Stimulated activated CD4-positive, alpha-beta T cell treated with anti-CD3 and anti-CD28 coated beads, Interleukin-15, amount 100 ng/mL, for 48 hours (primary cell): Measurements from ENCODE around the gene SUPT3H.
"Not testable (repeated sequence)": the region's sequence is repeated elsewhere in the genome, so short reads cannot be mapped to it uniquely, and the experiment has no call there.

Experiments used
- DNase-seq, 2 donors: peaks; one replicate each; pipeline ENCODE4 v3.0.0-alpha.2; 2020; ENCODE audit warnings: low read depth in 2 of 2

SUPT3H gene

DNA sequence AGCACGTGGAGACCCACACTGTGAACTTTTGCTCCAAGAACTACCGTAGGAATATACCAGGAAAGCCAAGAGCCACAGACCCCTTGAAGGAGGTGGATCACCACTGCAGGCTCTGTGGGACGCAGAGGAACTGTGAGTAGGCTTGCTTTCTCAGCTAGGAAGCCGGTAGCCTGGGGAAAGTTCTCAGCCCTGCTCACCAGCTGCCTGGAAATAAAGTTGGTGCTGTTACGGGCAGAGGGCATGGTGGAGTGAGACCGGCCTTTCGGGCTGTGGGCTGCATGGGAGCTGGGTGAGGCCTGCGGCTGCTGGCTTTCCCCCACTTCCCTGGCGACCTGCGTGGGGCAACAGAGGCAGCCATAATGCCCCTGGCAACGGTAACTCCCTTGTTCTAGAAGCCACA lies 422.6 kb downstream of the SUPT3H start:
- no peak for DNase-seq

GRCh38 chr6:44954281-44954680 lies 423.5 kb downstream of the SUPT3H start:
- DNase-seq = no peak

DNA sequence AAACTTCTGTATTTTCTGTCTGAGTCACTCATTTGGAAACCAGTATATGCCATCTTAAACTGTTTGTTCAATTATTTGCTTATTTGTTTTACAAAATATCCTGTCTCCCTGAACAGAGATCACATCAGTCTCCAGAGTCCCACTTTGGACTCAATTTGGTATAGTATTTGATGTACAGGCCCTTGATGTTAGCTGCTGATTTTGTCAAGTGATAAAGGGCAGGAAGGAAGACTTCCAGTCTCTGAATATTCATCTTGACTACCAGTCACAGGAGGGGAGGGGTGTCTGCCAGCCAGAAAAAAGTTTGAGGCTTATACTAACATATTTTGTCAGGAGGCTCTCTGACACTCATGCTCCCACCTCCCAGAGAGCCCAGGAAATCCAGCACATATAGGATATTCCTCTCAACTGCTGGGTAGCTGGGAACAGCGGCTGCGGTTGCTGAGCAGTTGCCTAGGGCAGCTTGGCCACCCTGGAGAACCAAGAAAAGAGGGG lies 426.4 kb downstream of the SUPT3H start:
- no peak for DNase-seq

- no peak for DNase-seq
Observed at GRCh38 chr6:44949596-44950201, 428.0 kb downstream of the SUPT3H start.

DNA sequence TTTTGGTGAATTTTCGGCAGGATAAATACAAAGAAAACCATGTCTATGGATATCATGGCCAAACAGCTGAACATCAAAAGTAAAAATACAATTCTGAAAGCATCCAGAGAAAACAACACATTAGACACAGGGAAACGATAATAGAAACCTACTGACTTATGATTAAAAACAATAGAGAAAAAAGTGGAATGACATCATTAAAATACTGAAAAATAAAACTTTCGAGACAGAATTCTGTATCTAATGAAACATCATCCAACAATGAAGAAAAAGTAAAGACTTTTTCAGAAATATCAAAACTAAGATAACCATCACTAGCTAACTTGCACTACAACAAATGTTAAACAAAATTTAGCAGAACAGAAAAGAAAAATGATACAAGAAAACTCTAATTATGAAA lies 434.2 kb downstream of the SUPT3H start:
- DNase-seq = no peak

DNA sequence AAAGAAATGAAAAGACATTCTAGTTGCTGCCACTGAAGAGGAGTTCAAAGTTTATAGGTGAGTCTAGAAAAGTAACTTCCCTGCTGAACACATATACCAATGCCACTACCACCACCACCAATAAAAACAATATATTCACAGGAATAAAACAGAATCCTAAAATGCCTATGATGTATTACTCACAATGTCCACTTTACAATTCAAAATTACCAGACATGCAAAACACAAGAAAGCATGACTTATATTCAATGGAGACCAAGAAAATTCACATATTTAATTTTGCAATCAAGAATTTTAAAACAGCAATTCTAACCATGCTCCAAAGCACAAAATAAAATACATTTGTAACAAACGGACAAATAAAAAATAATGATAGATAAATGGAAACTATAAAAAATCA lies 434.9 kb downstream of the SUPT3H start:
- no peak for DNase-seq

DNA sequence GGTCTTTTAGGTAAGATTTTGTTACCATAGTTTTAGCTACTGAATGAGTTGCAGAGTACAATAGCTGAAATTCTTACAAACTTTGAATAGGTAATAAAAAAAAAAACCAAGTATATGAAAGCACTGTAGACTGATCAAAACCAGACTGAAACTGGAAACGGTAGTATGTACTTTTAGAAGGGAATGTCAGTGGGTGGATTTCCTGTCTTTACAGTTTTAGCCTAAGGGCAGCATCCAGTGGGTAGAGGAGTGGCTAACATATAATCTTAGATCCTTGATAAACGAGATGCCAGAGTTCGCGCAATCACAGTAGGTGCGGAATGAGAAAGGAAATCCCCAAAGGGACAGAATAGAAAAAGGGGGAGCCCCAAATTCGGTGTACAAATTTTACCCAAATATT lies 435.5 kb downstream of the SUPT3H start:
- no peak for DNase-seq

GRCh38 chr6:44940367-44940766 lies 437.4 kb downstream of the SUPT3H start:
- DNase-seq = no peak

DNA sequence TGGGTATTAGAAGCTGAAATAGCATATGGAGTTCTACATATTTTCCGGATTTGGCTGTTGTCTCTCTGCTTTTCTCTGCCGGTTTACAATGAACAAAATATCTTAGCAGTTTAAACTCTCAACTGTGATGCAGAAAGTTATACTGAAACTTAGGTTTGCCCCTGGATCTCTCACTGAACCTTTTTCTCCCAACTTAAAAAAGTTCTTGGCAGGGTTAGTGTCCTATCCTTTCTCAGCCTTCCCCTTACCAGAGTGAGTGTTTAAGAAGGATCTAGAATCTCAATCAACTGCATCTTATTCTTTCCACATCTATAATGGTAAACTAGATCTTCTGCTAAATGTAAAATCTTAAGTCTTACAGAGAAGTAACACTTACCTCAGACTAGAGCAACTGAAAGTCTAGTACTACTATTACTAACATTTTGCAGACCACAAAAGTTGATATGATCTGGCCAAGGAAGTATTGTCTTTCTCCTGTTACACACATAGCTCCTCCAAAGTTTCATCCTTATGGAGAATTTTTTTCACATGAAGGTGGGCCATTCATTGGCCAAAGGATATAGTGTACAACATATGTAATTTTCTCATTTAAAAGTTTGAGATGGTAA lies 441.9 kb downstream of the SUPT3H start:
- no peak for DNase-seq

DNA sequence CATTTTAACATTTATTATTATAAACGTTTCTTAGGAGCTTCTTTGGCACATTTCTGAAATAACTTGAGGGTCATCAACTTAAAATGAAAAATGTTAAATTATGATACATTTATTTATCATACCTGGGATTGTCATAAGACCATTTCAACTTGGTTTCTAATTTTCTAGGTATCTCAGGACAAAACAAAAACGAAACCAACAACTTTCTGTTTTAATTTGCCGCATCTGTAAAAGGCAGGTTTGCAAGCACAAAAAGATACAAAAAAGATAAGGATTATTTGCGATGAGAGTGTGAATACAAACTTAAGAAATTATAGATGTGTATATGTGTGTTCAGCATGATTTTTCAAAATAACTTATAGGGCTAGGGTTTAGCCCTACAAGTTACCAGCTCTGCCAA lies 444.6 kb downstream of the SUPT3H start:
- no peak for DNase-seq

- no peak for DNase-seq
Observed at GRCh38 chr6:44932651-44933091, 445.1 kb downstream of the SUPT3H start.

- DNase-seq = no peak
Observed at GRCh38 chr6:44931385-44931784, 446.3 kb downstream of the SUPT3H start.

- no peak for DNase-seq
Observed at GRCh38 chr6:44926556-44926955, 451.2 kb downstream of the SUPT3H start.

GRCh38 chr6:44925100-44925739 lies 452.5 kb downstream of the SUPT3H start:
- no peak for DNase-seq

DNA sequence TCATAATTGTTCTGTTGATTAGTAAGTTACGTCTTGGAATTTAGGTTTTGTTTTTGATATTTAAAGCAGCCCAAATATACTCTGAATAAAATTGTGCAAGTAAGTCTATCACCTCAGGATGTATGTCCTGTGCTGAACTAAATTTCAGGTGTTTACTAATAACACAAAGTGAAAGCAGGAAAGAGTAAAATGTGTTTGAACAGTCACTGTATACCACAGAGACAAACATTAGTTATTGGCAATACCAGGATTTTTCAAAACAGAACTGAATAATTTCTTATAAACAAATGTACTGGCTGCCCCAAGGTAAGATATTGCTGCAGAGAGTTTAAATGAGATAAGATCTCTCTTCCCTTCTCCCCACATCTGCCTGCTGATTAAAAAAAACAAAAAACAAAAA lies 454.3 kb downstream of the SUPT3H start:
- DNase-seq = no peak

DNA sequence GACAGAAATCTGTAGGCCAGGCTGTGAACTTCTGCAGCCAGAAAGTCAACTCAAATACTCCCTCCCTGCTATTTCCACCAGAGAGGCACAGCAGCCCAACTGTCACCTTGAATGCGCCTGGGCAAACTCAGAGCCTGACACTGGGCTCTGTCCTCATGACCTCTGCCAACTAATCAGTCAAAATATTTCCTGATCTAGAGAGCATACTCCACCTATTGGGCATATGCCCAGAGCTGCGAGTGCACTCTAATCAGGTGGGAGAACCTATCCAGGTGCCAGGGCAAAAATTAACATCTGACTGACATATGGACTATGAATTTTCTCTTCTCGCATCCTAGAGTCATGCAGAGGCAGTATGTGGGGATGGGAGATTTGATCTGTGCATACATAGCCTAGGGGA lies 455.9 kb downstream of the SUPT3H start:
- DNase-seq = no peak

DNA sequence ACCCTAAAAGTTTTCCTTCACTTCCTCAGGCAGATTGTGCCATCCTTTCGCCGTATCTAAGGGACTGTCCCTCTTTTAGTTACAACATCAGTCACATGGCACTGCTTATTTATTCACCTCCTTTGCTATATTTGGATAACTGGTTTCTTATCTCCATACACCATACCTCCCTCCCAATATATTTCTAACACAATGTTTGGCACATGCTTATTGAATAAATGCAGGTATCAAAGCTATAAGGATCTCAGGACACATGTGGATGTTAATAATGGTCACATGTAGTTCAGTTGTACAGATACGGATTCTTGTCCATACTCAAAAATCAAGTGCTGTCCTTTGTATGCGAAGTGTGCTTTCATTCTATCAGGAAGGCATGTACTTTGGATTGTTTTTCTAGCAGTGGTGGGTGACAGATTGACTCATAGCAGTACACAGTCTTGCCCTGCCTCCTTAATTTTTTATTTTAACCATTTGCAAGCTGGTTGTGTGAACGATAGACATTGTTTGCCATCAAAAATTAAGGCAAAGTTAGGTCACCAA lies 456.7 kb downstream of the SUPT3H start:
- DNase-seq = no peak

- DNase-seq = no peak
Observed at GRCh38 chr6:44918671-44919296, 458.9 kb downstream of the SUPT3H start.

DNA sequence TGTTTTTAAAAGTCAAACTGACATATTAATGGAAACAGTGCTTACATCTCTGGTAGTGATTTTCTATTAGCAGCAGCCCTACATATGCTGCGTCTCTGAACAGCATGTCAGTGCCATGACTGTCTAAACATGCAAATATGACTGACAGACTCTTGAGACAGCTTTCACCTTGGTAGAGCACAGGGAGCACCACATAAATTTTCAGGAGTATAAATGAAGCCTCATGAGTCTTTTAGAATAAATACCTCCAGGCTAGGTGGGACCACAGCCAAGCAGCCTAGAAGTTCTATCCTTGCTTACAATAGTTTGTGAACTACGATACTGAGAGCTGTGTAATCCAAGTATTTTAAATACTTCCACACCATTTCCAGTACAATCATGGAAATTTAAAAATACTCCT lies 460.3 kb downstream of the SUPT3H start:
- no peak for DNase-seq

GRCh38 chr6:44915111-44915510 lies 462.6 kb downstream of the SUPT3H start:
- DNase-seq = no peak

DNA sequence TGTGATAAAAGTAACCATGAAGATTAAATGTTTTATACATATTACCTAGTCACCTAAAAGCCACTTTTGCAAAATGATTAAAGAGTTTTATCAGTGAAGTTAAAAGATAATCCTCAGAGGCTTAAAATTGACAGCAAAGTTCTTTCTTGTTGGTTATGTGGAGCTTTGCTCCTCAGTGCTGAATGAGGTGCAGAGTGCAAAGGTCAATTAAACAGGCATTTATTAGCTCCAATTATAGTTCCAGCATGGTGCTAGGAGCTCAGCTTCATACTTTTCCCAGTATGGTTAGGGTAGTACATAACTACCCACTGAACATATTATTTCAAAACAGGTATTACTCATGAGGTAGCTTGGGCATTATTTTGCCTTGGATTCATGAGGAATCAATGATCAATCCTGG lies 463.6 kb downstream of the SUPT3H start:
- no peak for DNase-seq

DNA sequence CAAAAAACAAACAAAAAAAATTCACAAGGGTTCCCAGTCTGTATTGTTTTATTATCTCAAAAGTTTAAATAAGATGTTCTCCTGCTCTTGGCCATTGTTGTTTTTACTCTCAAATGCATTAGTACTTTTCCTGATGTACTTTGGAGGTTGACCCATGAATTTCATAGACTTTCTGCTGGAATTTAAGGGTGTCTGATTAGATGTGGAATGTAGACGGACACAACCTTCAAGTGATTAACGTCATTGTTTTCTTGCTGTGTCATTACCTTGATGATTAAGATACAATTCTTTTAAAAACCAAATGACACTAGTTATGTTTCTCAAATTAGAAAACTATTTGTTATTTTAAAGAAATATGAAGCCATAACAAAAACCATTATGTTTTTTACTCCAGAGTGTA lies 471.0 kb downstream of the SUPT3H start:
- no peak for DNase-seq

DNA sequence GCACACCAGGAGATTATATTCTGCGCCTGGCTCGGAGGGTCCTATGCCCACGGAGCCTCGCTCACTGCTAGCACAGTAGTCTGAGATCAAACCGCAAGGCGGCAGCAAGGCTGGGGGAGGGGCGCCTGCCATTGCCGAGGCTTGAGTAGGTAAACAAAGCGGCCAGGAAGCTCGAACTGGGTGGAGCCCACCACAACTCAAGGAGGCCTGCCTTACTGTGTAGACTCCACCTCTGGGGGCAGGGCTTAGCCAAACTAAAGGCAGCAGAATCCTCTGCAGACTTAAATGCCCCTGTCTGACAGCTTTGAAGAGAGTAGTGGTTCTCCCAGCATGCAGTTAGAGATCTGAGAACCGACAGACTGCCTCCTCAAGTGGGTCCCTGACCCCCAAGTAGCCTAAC lies 477.4 kb downstream of the SUPT3H start:
- DNase-seq = not testable (repeated sequence)
